GM21367 (cell line): Measurements from ENCODE around the gene HTR6.
"Not testable (repeated sequence)": the region's sequence is repeated elsewhere in the genome, so short reads cannot be mapped to it uniquely, and the experiment has no call there.

Experiments
- ATAC-seq: cut with Tn5 transposase; IDR thresholded peaks from one replicate; pipeline ENCODE4 v1.9.1; 2021; ENCODE audit not compliant: unreplicated experiment

HTR6 gene

DNA sequence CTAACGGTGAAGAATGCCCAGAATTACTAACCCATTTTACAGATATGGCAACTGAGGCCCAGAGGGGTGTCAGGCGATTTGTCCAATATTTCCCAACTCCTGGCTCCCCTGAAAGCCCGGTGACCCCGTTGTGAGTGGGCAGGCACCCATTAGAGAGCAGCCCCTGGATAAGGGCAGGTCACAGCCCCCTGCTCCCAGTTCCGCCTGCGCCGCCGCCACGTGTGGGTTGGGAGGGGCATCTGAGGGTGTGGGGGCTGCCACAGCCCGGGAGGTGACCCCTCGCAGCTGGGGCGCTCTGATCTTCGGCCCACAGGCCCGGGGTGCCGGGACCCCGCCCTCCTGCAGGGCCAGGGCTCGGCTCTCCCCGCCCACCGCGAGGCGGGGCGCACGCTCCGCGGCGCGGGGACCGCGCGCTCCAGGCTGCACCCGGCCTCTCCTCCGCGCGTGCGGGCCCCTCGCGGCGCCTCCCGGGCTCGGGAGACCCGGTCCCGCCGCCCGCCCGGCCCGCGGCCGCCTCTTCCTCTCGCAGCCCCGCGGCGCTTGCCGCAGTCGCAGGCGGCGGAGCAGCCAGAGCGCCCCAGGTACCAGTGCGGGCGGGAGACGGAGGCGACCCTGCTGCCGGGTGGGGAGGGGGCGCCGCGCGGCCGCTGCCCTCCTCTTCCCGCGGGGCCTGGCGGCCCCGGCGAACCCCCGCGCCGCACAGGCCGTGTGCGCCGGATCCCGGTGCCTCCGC is at the start of gene HTR6:
Gene HTR6, plus strand, starts transcription at position 423 of the 733 bp plus-strand sequence. CDS start 879 bp downstream, outside the sequence.
- ATAC-seq = no peak

DNA sequence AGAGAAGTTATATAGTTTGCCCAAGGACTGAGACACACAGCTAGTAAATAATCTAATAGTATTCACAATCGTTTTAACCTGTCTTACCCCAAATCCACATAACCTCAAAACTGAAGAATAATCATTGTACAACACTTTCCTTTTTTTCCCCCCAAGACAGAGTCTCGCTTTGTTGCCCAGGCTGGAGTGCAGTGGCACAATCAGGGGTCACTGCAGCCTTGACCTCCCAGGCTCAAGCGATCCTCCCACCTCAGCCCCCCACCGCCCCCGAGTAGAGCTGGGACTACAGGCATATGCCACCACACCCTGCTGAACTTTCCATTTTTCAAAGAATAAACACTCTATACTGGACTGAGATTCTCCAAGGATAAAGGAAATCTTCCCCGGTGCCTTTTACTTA is 49.2 kb upstream of the HTR6 start:
- ATAC-seq = no peak

DNA sequence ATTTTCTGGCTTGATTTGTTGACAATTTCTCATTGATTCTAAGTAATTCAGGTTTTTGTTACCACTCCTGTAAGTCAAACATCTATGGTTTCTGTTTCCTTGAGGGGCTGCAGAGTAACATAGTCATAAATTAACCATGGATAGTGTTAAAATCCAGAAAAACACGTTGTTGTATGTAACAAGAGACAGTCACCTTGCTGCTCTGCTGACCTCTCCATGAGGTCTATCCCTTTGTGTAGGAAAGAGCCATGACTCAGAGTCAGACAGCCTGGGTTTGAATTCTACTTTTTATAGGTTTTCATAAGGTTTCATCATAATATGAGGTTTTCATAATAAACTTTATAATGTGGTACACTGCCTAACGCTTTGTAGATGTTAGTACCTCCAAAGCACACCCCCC is 48.2 kb upstream of the HTR6 start:
- no peak for ATAC-seq

DNA sequence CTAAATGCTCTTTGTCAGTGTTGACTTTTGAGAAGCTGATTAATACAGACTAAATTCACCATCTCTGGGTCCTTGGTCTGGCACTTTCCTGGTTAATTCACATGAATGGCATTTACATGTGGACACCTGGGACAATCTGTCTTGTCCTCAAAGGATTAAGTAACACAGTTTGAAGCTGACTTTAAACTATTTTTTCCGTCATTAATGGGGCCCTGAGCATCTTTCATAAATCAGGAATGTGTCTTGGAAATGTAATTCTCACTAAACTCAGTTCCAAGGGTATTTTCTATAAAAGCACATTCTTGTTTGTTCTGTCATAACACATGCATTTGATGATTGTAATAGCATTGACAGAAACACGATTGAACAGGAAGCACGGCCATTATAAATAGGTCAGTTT is 47.3 kb upstream of the HTR6 start:
- ATAC-seq = no peak

DNA sequence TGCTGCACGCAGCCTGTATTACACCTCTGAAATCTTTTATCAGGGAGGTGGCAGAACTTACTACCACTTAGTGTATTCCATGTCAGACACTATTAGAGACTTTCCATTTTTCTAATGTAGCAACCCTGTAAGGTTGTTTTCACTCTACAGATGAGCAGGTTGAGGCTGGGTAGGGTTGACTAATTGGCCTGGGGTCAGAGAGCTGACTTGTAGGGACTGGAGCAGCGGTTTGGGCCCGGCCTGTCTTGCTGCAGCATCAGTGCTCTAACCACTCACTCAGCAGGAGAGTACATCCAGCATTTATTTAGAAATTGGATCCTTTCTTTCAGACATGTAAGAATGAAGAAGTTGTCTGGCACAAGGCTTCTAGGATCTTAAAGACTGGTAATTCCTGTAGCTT is 46.2 kb upstream of the HTR6 start:
- no peak for ATAC-seq

DNA sequence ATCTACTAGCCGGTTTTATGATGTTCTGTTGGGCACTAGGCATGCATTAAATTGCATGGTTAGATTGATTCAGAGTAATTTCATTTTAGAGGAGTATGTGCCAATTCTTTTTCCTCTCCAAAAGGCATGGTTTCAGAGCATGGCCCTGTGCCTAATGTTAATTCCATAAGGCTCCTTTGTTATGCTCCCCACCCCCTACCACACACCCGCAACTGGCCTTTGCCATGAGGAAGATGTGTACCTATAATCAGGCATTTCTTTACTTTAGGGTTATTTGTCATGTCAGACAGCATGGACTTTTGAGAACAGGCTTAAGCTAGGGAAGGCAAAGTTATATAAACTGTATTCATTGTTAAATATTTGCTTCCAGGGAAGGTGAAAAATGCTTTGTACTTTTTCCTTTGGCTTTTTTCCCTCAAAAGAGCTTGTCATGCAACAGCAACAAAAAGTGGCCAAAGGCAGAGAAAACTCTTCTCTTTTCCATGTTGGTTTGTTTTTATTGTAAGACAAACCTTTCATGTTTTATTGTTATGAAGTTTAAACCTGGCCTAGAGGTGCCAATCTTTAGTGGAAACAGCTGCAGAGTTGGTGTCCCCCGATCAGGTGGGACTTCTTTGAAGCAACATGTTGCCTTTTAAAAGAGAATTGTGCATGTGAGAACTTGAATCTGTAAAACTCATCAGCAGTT is 44.8 kb upstream of the HTR6 start:
- no peak for ATAC-seq

DNA sequence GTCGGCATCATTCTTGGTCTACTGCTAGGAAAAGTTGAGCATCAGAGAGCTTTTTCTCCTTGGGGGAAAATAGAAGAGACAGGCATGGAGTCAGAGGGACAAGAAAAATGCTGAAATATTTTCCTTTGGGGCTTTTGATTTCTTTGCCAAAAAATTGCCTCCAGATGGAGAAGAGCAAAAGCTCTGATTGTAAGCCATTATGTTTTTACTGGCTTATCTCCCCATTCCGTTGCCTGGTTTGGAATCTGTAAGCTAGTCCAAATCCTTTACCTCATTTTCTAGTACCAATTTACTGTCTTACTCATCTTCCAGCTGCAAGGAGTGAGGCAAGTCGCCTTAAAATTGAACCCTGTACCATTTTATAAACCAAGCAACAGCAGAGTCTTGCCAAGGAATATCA is 43.9 kb upstream of the HTR6 start:
- no peak for ATAC-seq

DNA sequence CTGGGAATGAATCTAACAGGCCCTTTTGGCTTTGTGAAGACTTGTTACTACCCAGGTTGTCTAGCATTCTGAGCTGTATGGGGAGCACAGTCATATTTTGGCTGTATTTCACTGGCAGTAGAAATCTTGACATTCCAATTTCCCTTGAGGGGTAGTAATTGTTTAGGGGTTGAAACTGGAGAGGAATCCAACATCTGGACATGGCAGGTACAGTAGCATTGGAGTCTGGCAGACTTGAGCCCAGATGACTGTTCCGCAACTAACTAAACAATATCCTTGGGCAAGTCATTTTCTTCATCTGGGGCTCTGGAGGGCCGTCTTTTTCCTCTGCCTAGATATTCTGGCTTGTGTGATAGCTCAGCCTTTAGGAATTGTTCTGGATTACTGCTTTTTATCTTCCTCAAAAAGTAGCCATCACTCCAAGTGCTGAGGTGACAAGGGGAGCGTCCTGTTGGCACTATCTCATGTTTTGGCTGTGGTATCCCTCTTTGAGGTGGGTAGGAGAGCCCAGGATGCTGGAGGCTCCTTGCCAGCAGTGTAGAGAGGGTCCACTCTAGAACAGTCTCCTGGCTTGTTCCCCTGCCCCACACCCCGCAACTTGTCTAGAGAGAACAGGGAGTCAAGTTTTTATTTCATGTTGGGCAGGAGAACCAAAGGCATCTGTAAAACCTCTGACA is 43.3 kb upstream of the HTR6 start:
- no peak for ATAC-seq

DNA sequence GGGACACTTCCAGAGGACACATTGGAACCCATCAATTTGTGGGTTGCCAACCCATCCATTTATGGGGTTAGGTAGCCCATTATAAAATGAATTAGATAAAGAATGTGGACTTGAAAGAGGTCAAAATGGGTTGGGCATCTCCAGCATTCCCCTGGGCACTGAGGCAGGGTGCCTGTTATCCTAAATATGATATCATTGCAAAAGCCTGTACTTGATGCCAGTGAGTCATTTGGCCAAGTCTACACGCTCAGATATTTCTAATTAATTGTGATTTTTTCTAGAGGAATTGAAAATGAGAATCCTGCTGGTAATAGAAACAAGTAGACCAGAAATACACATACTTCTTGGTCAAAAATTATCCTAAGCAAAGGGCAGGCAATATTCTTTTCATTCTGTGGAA is 42.5 kb upstream of the HTR6 start:
- ATAC-seq = no peak

DNA sequence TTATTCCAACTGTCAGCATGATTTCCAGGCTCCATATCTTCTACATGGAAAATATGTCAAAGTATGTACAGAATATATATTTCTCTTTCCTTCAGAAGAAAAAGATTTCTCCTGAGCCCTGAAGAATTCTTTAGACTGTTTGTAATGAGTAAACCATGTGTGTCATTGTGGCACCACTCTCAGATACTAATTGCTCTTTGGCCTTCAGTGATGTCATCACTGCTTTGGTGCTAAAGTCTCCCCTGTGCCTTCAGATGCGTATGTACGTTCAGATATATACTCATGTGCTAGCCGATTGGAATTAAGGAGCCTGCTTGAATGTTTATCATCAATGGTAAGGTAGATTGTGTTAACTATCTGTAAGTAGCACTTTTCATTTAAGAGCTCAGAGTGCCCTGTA is 41.2 kb upstream of the HTR6 start:
- no peak for ATAC-seq

DNA sequence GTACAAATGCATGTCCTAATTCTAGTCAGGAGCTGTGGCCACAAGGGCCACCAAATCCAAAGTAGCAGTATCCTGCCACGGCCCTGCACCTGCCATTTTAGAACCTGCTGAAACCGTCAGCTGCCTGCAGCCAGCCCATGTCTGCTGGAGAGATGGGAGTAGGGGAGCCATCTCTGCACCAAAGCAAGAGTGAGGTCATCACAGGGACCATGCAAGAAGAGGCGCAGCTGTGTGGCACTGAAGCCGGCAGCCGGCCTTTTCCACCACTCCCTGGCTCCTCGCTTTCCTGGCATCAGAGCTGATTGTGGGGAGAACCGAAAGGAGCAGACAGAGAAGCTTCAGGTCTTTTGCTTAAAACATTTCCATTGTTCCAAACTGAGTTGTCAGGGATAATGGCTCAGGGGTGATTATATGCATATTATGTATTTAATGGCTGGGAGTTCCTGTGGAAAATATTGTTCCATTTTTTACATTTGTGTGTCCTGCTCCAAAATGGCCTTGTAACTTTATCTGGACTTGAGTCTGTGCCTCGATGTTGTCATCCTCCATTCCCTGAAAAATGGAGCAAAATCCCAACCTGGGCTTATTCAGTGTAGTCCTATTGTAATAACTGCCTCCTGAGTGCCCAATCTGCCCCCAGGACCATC is 39.3 kb upstream of the HTR6 start:
- ATAC-seq = no peak

DNA sequence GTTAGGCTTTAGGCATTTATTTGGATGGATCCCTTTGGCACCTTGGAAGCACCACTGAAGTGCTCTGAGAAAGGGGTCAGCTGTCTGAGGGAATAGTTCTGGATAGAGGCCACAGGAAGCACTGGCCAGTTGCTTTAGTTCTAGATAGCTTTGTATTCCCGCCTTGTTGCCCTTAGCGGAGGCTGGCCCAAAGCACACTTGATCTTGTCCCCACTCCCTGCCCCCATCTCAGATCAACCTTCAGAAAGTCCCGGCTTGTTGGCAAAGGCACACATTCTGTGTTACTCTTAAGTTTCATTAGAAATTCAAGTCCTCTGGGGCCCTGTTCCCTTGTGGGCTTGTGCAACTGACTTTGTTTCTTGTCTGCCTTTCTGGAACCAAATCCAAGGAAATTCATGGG is 35.8 kb upstream of the HTR6 start:
- ATAC-seq = no peak

DNA sequence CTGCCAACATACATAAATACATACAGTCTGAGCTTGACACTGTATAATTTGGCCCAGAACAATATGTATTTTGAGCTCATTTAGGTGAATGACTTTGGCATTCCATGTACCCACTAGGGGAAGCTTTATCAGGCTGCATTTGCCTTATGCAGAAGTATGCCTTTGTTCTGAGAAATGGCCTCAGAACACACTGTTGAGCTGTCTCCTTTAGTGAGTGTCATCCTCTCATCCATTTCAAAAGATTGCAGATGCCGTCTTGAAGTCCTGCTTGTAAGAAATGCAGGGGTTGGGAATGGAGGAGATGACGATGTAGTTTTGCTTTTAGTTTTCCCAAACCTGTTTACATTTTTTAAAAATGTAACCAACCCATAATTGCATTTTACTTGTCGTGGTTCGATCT is 35.3 kb upstream of the HTR6 start:
- no peak for ATAC-seq

DNA sequence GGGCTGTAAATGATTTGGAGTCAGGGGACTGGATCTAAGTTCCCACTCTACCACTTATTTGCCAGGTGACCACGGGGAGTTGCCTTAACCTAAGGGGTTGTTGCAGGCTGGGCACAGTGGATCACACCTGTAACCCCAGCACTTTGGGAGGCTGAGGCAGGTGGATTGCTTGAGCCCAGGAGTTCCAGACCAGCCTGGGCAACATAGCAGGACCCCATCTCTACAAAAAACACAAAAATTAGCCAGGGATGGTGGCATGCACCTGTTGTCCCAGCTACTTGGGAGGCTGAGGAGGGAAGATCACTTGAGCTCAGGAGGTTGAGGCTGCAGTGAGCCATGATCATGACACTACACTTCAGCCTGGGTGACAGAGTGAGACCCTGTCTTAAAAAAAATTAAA is 34.5 kb upstream of the HTR6 start:
- not testable (repeated sequence) for ATAC-seq

DNA sequence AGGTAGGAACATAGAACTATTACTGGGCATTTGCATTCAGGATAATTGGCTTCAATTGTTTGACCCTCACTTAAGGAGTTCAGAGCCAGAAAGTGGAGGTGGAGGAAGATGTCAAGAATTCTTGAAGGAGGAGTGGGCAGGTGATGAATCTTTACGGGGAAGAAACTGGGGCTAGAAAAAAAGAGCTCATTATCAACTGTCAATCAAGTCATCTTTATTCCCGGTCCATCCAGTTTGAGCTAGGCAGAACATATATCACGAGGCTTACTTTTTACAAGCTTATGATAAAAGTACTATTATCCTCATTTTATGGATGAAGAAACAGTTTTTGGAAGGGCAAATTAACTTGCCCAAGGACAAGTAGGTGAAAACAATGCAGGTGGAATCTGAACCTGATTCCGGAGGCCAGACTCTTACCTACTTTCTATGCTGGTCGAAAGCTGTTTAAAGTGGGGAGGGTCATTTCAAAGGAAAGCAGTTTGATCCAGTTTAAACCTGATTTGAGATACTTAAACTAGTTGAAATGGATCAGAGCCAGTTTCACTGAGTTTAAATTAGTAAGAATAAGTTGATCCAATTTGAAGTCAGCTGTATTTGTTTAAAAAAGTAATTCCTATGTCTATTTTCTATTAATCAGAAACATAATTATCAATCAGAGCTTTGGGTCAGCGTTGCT is 33.8 kb upstream of the HTR6 start:
- no peak for ATAC-seq

DNA sequence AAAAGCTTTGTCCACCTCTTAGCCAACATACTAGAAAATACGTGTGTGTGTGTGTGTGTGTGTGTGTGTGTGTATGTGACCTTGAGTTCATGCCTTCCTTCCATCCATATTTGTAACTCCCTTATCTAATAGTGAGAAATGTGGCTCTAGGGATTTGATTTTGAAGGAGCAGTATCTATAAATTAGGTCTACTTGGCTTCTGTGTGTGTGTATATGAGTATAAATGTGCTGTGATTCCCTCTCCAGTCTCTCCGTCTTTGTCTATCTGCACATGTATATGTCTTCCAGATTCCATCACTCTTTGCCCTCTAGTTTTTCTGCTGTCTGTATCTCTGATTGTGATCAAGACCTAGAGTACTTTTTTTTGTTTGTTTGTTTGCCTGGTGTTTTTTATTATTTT is 32.5 kb upstream of the HTR6 start:
- ATAC-seq = no peak

DNA sequence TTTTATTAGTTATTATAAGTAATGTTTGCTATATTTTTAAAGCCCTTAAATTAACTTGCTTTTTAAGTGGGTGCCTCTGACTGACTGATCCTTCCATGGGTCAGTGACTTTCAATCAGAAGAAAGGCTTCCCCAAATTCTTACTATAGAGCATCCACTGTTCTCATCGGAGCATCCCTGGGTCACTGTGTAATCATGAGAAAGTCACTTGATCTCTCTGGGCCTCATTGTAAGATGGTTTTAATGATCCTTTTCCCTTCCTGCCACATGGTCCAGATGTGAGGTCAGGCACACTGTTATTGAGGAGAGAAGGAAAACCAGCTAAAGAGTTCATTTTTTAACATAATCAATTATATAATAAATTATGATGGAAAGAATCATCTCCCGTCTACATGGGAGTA is 31.6 kb upstream of the HTR6 start:
- ATAC-seq = no peak

DNA sequence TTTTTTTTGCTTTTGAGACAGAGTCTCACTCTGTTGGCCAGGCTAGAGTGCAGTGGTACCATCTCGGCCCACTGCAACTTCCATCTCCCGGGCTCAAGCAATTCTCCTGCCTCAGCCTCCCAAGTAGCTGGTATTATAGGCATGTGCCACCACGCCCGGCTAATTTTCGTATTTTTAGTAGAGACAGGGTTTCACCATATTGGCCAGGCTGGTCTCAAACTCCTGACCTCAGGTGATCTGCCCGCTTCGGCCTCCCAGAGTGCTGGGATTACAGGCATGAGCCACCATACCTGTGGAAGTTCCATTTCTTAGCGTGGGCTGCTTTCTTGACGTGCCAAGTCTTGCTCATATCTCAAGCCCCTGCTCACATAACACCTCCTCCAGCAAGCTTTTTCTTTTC is 29.6 kb upstream of the HTR6 start:
- ATAC-seq = not testable (repeated sequence)

DNA sequence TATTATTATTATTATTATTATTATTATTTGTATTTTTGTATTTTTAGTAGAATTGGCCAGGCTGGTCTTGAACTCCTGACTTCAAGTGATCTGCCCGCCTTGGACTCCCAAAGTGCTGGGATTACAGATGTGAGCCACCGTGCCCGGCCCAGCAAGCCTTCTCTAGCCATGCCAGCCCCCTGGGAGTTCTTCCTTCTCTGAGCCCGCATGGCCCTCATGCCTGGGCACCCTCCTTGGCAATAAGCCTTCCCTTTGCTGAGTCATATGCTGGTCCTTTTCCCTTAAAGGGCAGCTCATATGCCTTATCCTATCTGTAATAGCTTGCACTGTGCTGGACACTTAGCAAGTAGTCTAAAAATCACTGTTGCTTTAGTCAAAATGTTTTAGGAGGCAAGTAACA is 29.0 kb upstream of the HTR6 start:
- ATAC-seq = no peak

DNA sequence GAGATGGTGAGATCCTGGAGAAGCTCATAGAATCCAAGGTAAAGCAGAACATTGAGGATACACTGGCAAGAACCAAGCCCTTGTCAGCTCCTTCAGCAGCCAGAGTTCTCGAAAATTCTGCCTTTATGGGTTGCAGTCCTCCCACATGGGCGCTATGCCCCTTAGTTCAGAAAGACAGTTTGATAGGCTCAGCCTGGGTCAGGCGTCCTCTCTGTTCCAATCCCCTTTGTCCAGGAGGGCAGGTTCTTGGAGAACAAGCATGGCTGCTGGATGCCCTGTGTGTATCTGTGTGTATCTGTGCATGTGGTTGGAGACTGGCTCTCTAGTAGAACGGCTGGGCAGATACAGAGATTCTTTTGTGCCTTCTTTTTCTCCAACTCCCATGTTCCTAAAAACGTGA is 28.6 kb upstream of the HTR6 start:
- no peak for ATAC-seq

DNA sequence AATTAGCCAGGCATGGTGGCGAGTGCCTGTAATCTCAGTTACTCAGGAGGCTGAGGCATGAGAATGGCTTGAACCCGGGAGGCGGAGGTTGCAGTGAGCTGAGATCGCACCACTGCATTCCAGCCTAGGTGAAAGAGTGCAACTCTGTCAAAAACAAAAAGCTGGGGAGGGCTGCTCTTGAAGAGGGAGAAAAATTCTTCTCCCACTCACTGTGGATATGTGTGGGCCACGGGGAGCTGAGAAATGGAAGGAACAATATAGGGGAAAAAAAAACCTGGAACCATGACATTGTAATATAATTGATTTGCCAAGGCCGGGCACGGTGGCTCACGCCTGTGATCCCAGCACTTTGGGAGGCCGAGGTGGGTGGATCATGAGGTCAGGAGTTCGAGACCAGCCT is 27.9 kb upstream of the HTR6 start:
- not testable (repeated sequence) for ATAC-seq
